DMS79 (cell line): ENCODE results near the gene PIK3R6.
"Not testable (repeated sequence)": the region's sequence is repeated elsewhere in the genome, so short reads cannot be mapped to it uniquely, and the experiment has no call there.

Source experiments
- DNase-seq: peaks from one replicate; lab custom pipeline; 2025; lab: John Stamatoyannopoulos, UW

The PIK3R6 gene

GRCh38 chr17:8893621-8894201, 26.2 kb upstream of the PIK3R6 start:
- no peak for DNase-seq

DNA sequence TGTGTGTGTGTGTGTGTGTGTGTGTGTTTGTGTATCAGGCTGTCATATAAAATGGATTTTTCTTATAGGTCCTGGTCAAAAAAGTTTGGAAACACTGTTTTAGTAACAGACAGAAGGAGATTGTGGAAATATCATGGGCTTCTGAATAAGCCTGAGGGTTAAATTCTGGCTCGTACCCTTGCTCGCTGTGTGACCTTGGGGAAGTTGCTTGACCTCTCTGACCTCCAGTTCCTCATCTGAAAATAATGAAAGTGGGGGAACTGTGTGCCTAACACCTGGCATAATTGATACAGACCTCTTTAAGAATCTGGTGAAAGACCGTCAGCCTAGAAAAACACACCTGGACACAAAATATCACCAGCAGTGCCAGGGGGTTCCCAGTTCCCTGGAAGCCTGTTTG, 25.6 kb upstream of the PIK3R6 start:
- no peak for DNase-seq

DNA sequence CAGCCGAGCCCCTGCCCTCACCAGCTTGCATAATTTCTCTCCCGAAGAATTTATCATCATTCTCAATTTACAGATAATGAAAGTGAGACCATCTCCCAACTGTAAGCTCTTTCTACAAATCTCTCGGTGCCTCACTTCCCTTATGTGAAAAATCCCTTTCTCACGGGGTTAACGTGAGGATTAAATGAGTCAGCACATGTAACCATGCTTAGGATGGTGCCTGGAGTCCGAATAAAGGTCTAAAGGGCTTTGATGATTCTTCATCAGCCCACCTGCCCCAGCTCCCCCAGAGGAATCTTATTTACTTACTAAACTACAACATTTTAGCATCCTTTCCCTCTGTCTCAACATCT, 24.8 kb upstream of the PIK3R6 start:
- DNase-seq, result no peak

GRCh38 chr17:8890671-8891070, 23.2 kb upstream of the PIK3R6 start:
- DNase-seq, result no peak

DNA sequence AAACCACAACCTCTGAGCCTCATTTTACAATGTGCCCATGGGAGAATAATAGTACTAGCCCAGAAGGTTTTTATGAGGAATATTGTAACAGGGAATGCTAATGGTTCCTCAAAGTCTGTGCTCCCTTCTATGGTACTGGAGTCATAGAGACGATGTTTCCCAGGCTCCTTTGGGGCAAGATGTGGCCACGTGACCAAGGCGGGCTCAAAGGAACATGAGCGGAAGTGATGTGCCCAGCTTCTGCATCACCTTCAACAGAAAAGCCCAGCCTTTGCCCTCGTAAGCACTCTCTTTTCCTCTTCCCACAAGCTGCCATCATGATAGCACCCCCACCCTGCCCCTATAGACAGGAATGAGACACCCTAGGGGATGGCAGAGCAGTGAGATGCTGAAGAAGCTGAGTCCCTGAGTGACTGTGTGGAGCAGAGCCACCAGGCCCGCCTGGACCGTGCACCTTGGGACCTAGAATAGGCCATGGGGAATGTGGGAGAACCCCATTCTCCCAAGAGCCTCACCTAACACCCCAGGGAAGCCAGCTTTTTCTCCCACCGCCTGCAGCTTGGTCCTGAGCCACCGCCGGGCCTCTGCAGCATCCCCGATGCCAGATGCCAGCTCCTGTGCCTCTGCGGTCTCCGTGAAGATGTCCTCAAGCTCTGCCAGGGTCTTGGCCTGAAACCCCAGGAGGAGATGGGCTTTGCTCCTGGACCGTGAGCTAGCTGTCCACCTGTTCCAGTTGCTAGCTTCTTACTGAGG, 22.2 kb upstream of the PIK3R6 start:
- no peak for DNase-seq

GRCh38 chr17:8888704-8889302, 21.3 kb upstream of the PIK3R6 start:
- DNase-seq, result no peak

- no peak for DNase-seq
These were observed 20.6 kb upstream of the PIK3R6 start for GRCh38 chr17:8887834-8888703.

DNA sequence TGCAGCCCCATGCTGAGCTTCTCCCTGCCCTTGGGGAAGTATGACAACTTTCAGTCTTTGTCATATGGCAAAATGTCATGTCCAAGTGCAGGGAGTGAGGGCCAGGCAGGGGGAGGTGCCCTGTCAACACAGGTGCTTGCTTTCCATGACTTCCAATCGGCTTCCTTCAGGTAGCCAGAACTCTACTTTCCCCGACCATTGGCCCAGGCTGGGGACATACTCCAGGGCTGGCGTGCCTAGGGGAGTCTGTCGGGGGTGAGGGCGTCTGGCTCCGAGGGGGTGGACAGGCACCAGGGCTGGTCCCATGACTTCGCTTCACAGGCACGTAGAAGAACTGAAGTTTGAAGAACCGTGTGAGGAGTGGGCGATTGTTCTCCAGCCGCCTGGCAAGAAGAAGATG, 19.8 kb upstream of the PIK3R6 start:
- DNase-seq, result no peak

DNA sequence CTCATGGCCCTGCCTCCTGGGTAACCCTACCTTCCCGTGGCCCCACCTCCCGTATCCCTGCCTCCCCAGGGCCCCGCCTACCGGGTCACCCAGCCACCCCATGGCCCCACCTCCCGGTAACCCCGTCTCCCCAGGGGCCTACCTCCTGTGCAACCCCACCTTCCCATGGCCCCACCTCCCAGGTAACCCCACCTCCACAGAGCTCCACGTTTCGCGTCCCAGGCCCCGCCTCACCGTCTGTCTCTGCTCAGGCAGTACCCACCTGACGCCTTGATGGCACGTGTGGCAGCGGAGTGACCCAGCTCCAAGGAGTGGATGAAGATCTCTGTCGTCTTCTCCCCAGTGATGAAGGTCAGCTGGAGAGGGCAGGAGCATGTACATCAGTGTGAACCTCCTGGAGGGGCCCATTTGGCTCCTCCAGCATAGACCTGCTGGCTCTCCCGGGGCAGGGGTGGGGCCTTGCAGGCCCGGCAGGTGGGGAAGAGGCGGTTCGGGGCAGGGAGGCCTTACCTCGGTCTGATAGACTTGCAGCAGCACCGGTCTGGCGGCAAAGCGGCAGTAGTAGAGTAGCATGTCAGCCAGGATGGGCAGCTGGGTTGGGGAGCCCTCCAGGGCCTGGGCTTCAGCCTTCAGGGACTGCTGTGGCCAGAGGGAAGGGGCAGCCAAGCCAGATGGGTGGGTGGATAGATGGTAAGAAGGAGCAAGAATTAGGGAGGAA, 18.7 kb upstream of the PIK3R6 start:
- no peak for DNase-seq

- not testable (repeated sequence) for DNase-seq
These were observed 17.9 kb upstream of the PIK3R6 start for GRCh38 chr17:8885163-8885966.

- no peak for DNase-seq
These were observed 17.0 kb upstream of the PIK3R6 start for GRCh38 chr17:8884336-8884990.

DNA sequence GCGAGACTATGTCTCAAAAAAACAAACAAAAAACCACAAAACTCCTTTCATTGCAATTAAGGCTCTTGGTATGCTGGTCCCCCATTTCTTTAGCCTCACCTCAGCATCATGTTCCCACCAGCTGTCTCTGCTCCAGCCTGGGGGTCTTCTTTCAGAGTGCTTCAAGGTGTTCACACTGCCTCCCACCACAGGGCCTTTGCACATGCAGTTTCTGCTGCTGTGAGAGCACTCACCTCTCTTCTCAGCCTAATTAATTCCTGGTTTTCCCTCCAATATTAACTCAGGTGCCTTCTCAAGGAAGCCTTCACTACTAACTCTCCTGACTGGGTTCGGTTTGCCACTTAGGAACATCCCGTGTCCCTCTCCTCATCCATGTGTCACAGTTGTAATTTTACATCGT, 15.9 kb upstream of the PIK3R6 start:
- no peak for DNase-seq

GRCh38 chr17:8881606-8882005, 14.1 kb upstream of the PIK3R6 start:
- no peak for DNase-seq

- no peak for DNase-seq
These were observed 13.0 kb upstream of the PIK3R6 start for GRCh38 chr17:8880466-8880865.

GRCh38 chr17:8879410-8879809, 11.9 kb upstream of the PIK3R6 start:
- no peak for DNase-seq

DNA sequence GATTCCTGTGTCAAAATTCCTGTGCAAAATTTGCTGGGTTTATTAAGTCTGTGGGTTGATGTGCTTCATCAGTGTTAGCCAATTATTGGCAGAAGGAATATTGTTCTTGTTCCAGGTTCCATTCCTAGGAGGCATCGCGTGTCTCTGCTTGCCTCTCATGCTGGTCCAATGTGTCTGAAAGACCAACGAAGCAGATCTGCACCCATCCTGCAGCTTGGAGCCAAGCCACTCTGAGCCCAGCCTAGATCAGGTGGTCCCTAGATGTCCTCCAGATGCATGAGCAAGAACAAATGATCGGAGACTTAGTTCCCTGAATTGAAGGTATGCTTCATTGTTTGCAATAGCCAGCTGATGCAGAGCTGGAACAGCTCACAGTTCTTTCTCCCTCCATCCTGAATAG, 10.5 kb upstream of the PIK3R6 start:
- DNase-seq, result no peak

- no peak for DNase-seq
These were observed 8.5 kb upstream of the PIK3R6 start for GRCh38 chr17:8875957-8876356.

DNA sequence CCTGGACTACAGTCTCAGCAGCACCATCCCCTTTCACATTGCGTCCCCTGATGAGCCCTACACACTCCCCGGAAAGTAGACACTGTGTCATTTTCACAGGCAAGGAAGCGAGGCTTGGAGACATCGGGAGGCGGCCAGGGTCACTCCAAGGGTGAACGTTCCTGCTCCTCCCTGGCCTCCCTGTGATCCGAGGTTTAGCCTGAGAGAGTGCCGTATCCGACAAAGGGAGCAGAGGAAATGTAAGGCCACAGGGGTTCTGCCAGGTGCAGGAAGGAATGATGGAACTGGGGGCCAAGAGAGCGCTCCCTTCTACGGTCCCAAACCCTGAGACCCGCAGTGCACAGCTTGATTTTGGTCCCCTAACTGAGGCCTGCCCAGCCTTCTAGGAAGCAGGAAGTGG, 8.0 kb upstream of the PIK3R6 start:
- no peak for DNase-seq

GRCh38 chr17:8873801-8874715, 6.6 kb upstream of the PIK3R6 start:
- no peak for DNase-seq
